ENCODE measurements around the gene SORCS2. TPM values are rescaled to one million over a fixed set of nuclear protein-coding genes. Genes with fewer than 3 reads are reported as not detected.

SORCS2 gene
- polyA plus RNA-seq, 1 donor (not counting 4 experiments of a cell fraction or from before 2014, with no cell fraction given), result 0.09 TPM

- dilution Hi-C loops (cut with MboI; ENCODE audit: extremely low pct_ligation_motif_present, low sequenced_read_pairs), result no loop called here
- FAIRE-seq, result no peak
- DNase-seq (ENCODE audit: low read depth, low spot score), result no peak
- Histone ChIP-seq H3K9me1 (ENCODE audit: control insufficient read depth, extremely low read depth, insufficient read depth, low read length) (no peaks in the 10 kb centered on the region), H3K79me2 (ENCODE audit: control insufficient read depth, insufficient read depth, low read length) (no peaks in the 10 kb centered on the region), H3K9ac (ENCODE audit: control insufficient read depth, extremely low read depth, insufficient read depth, low read length) (no peak overlapping the region), H3K9me3 (ENCODE audit: control insufficient read depth, low read depth, low read length) (no peaks in the 10 kb centered on the region), H3K4me1 (ENCODE audit: control insufficient read depth, extremely low read depth, insufficient read depth, low read length) (no peaks in the 10 kb centered on the region), H3K4me2 (ENCODE audit: control insufficient read depth, extremely low read depth, insufficient read depth, low read depth, low read length) (no peak overlapping the region), H3K27ac (ENCODE audit: control insufficient read depth, insufficient read depth, low read length) (no peak overlapping the region), H3K27me3 (ENCODE audit: control insufficient read depth, extremely low read depth, insufficient read depth, low read length) (no peaks in the 10 kb centered on the region), H4K20me1 (ENCODE audit: control insufficient read depth, extremely low read depth, insufficient read depth, low read length) (no peaks in the 10 kb centered on the region), H3K4me3 (ENCODE audit: control insufficient read depth in 2 of 3, extremely low read depth in 1 of 3, insufficient read depth in 2 of 3, low read depth in 1 of 3, low read length in 3 of 3) (no peak overlapping the region), H2AFZ (ENCODE audit: control insufficient read depth, low read length) (no peak overlapping the region), H3K36me3 (ENCODE audit: control insufficient read depth in 2 of 2, extremely low read depth in 1 of 2, insufficient read depth in 2 of 2, low read length in 2 of 2) (no peaks in the 10 kb centered on the region)
- TF ChIP-seq CTCF (optimal IDR thresholded peaks at IDR 0.05 in 1 of 3, IDR thresholded peaks at IDR 0.05 in 1 of 3, conservative IDR thresholded peaks at IDR 0.05 in 1 of 3; ENCODE audit: extremely low read depth in 1 of 3, insufficient read depth in 2 of 3, low read length in 3 of 3) (no peak), EZH2 (IDR thresholded peaks at IDR 0.05; ENCODE audit: low read length) (no peak)
These were observed 469.6 kb downstream of the SORCS2 start for GRCh38 chr4:7661846-7662506.

- Histone ChIP-seq H3K79me2 (ENCODE audit: control insufficient read depth, insufficient read depth, low read length) (no peaks in the 10 kb centered on the region), H3K9ac (ENCODE audit: control insufficient read depth, extremely low read depth, insufficient read depth, low read length) (no peak overlapping the region), H3K27ac (ENCODE audit: control insufficient read depth, insufficient read depth, low read length) (no peak overlapping the region), H2AFZ (ENCODE audit: control insufficient read depth, low read length) (no peak overlapping the region), H3K4me2 (ENCODE audit: control insufficient read depth, extremely low read depth, insufficient read depth, low read depth, low read length) (no peak overlapping the region), H3K4me1 (ENCODE audit: control insufficient read depth, extremely low read depth, insufficient read depth, low read length) (no peaks in the 10 kb centered on the region), H3K4me3 (ENCODE audit: control insufficient read depth in 2 of 3, extremely low read depth in 1 of 3, insufficient read depth in 2 of 3, low read depth in 1 of 3, low read length in 3 of 3) (no peak overlapping the region), H4K20me1 (ENCODE audit: control insufficient read depth, extremely low read depth, insufficient read depth, low read length) (no peaks in the 10 kb centered on the region), H3K27me3 (ENCODE audit: control insufficient read depth, extremely low read depth, insufficient read depth, low read length) (no peaks in the 10 kb centered on the region), H3K9me3 (ENCODE audit: control insufficient read depth, low read depth, low read length) (no peaks in the 10 kb centered on the region), H3K36me3 (ENCODE audit: control insufficient read depth in 2 of 2, extremely low read depth in 1 of 2, insufficient read depth in 2 of 2, low read length in 2 of 2) (no peaks in the 10 kb centered on the region), H3K9me1 (ENCODE audit: control insufficient read depth, extremely low read depth, insufficient read depth, low read length) (no peaks in the 10 kb centered on the region)
- dilution Hi-C loops (cut with MboI; ENCODE audit: extremely low pct_ligation_motif_present, low sequenced_read_pairs), result no loop called here
- TF ChIP-seq CTCF (optimal IDR thresholded peaks at IDR 0.05 in 1 of 3, IDR thresholded peaks at IDR 0.05 in 1 of 3, conservative IDR thresholded peaks at IDR 0.05 in 1 of 3; ENCODE audit: extremely low read depth in 1 of 3, insufficient read depth in 2 of 3, low read length in 3 of 3) (no peak), EZH2 (IDR thresholded peaks at IDR 0.05; ENCODE audit: low read length) (no peak)
- FAIRE-seq (no peak), DNase-seq (ENCODE audit: low read depth, low spot score) (no peak)
These were observed 470.1 kb downstream of the SORCS2 start for GRCh38 chr4:7662507-7662846.

Data from keratinocyte (primary cell).